Measurements from ENCODE around the gene SLC26A5.
A peak's percentile ranks its signal among the peaks of the same experiment; 100 is the strongest.

The SLC26A5 gene

GRCh38 chr7:103346396-103346795 is 99.6 kb downstream of the SLC26A5 start:
- TF ChIP-seq CTCF (conservative IDR thresholded peaks at IDR 0.05; ENCODE audit: control insufficient read depth, insufficient read depth, low read depth, low read length) = no peak
- DNase-seq (ENCODE audit: low read depth) = no peak
- no peak overlapping the region for H3K4me3 ChIP-seq (ENCODE audit: control insufficient read depth, low read depth, low read length)

- H3K4me3 ChIP-seq (ENCODE audit: control insufficient read depth, low read depth, low read length) = peak within 1 kb of the TSS; percentile 90
- no peak for TF ChIP-seq CTCF (conservative IDR thresholded peaks at IDR 0.05; ENCODE audit: control insufficient read depth, insufficient read depth, low read depth, low read length)
- peak; percentile 95 for DNase-seq (ENCODE audit: low read depth)
Observed at GRCh38 chr7:103344453-103345149, 101.4 kb downstream of the SLC26A5 start, which contains the start of gene DNAJC2. TSS of gene DNAJC2 (minus strand) at chr7:103344767. CDS start at chr7:103344622, 145 bp downstream.

- peak overlapping the region; percentile 90 for H3K4me3 ChIP-seq (ENCODE audit: control insufficient read depth, low read depth, low read length)
- DNase-seq (ENCODE audit: low read depth) = peak; percentile 40
- TF ChIP-seq CTCF (conservative IDR thresholded peaks at IDR 0.05; ENCODE audit: control insufficient read depth, insufficient read depth, low read depth, low read length) = no peak
Observed at GRCh38 chr7:103343758-103344452, 102.1 kb downstream of the SLC26A5 start.

- DNase-seq (ENCODE audit: low read depth) = no peak
- peak overlapping the region; percentile 90 for H3K4me3 ChIP-seq (ENCODE audit: control insufficient read depth, low read depth, low read length)
- TF ChIP-seq CTCF (conservative IDR thresholded peaks at IDR 0.05; ENCODE audit: control insufficient read depth, insufficient read depth, low read depth, low read length) = no peak
Observed at GRCh38 chr7:103343332-103343731, 102.7 kb downstream of the SLC26A5 start.

GRCh38 chr7:103341466-103341865 is 104.5 kb downstream of the SLC26A5 start:
- DNase-seq (ENCODE audit: low read depth) = no peak
- no peak overlapping the region for H3K4me3 ChIP-seq (ENCODE audit: control insufficient read depth, low read depth, low read length)
- TF ChIP-seq CTCF (conservative IDR thresholded peaks at IDR 0.05; ENCODE audit: control insufficient read depth, insufficient read depth, low read depth, low read length) = no peak

GRCh38 chr7:103338864-103339263 is 107.1 kb downstream of the SLC26A5 start:
- DNase-seq (ENCODE audit: low read depth) = no peak
- H3K4me3 ChIP-seq (ENCODE audit: control insufficient read depth, low read depth, low read length) = no peak overlapping the region
- no peak for TF ChIP-seq CTCF (conservative IDR thresholded peaks at IDR 0.05; ENCODE audit: control insufficient read depth, insufficient read depth, low read depth, low read length)

Data from fibroblast of mammary gland (primary cell).